ENCODE data around the gene VPREB1.
"Not testable (repeated sequence)": the region's sequence is repeated elsewhere in the genome, so short reads cannot be mapped to it uniquely, and the experiment has no call there.

The VPREB1 gene, protein sequence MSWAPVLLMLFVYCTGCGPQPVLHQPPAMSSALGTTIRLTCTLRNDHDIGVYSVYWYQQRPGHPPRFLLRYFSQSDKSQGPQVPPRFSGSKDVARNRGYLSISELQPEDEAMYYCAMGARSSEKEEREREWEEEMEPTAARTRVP

DNA sequence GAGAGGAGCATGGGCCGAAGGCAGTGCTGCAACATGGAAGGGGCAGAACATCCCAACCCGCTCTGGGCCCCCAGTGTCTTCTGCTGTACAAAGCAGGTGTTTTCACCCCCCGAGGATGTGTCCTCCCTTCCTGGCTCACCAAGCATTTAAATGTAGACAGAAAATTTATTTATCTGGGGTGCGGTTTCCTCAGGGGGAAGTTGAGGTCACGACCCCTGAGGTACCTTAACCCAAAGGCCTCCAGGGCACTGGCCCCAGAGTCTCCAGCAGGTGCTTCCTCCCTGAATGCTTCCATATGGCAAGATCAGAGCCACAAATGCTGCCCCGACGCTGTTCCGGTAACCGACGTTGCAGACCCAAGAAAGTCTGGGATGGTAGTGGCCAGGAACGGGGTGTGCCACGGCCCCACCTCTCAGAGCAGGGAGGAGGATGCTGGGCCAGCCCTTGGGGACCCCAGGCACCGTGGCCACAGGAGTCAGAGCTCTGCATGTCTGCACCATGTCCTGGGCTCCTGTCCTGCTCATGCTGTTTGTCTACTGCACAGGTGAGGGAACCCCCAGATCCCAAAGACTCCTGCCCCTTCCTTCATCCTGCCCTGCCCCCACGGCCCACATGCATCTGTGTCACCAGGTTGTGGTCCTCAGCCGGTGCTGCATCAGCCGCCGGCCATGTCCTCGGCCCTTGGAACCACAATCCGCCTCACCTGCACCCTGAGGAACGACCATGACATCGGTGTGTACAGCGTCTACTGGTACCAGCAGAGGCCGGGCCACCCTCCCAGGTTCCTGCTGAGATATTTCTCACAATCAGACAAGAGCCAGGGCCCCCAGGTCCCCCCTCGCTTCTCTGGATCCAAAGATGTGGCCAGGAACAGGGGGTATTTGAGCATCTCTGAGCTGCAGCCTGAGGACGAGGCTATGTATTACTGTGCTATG, at the start of gene VPREB1:
Gene VPREB1, plus strand, starts transcription at position 471 of the 935 bp plus-strand sequence. Its CDS starts 28 bp downstream, at position 499.
- no peak for DNase-seq

DNA sequence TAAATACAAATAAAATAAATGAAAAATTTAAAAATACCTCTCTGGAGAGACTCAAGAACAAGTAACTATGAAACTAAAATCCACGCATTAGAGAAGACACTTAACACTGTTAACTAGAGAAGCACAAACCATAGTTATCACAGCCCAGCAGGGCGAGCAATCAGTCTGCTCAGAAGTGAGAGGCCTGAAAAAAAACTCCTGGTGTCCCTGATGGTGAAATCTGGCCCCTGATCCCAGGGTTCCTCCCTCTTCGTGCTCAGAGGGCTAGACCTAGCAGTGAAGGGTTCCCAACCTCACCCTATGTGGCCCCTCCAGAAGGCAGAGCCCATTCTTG, 49.7 kb upstream of the VPREB1 start:
- no peak for DNase-seq

DNA sequence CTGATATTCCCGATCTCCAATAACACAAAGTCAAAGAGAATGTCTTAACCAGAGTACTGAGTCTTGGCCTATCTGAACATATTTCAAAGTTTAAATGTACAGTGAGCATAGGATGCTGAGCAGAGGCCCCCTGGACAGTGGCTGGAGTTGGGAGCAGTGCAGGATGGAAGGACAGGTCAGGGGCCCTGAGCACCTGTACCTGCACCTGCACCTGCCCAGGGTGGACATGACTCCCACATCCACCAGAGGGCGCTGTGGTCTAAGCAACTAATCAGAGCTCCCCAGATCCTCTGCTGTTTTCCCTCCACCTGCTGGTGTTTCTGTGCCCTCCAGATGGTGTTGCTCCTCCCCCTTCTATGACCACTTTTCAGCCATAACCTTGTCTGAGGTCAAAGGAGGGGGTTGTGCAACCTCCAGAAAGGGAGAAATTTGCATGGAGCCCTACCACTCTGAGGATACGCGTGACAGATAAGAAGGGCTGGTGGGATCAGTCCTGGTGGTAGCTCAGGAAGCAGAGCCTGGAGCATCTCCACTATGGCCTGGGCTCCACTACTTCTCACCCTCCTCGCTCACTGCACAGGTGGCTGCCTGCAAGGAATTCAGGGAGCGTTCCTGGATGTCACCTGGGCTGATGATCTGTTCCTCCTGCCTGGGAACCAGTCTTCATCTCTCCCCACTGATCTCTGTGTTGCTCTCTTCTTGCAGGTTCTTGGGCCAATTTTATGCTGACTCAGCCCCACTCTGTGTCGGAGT, 49.1 kb upstream of the VPREB1 start:
- DNase-seq, result no peak

DNA sequence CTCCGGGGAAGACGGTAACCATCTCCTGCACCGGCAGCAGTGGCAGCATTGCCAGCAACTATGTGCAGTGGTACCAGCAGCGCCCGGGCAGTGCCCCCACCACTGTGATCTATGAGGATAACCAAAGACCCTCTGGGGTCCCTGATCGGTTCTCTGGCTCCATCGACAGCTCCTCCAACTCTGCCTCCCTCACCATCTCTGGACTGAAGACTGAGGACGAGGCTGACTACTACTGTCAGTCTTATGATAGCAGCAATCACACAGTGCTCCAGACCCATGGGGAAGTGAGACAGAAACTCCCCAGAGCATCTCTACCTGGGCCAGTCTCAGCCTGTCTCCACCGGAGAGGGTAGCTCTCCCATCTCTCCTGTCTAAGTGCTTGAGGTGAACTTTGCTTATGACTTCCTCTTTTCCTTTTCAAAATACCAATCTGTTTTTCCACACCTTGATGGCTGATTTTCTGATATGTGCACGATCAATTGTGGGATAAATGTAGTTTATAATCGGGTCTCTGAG, 48.5 kb upstream of the VPREB1 start:
- DNase-seq, result no peak

DNA sequence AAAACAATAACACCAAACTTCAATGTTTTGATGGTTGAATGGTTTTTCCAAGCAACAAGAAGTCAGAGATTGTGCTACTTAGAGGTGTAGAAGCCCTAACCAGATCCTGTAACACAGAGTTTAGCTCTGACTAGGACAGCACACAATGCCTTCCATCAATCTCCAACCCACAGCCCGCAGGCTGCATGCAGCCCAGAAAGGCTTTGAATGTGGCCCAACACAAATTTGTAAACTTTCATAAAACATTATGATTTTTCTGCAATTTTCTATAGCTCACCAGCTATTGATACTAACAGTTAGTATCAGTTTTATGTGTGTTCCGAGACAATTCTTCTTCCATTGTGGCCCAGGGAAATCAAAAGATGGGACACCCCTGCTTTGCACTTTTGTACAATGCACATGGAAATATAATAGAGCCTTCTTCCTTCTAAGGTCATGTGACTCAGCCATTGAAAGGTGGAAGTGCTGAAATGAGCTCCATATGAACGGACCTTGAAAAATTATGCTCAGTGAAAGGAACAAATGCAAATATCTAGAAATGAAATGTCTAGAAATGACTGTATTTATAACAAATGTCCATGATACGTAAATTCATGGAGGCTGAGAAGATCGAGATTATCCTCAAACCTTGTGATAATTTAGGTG, 47.6 kb upstream of the VPREB1 start:
- no peak for DNase-seq

DNA sequence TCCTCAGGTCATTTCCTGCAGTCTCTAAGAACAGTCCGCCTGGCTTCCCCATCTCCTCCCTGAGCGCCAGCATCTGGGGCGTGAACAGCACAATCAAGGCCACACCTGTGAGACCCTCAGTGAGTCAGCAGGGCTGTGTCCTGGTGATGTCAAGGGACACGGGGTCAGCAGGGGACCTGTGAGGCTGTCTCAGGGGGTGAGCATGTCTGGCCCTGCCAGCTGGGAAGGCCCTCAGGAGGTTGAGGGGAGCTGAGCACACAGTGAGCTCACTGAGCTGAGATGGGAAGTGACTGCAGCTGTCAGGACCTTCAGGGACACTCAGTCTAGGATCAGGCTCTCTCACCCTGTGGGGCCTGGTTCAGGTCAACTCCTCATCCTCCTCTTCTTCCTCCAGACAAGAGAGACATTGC, 46.6 kb upstream of the VPREB1 start:
- no peak for DNase-seq

DNA sequence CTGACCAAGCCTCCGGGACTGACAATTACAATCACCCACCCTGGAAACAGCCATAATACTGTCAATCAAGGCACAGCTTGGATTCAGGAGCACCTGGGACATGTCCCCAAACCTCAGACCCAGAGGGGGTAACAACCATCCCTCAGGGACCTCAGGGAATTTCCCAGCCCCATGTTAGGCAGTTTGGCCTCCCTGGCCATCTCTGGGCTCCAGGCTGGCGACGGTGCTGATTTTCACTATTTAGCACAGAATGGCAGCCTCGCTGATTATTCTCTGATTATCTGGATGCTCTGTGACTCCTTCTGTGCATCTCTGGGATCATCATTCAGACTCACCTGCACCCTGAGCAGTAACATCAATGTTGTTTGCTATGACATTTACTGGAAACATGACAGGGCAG, 45.8 kb upstream of the VPREB1 start:
- no peak for DNase-seq

DNA sequence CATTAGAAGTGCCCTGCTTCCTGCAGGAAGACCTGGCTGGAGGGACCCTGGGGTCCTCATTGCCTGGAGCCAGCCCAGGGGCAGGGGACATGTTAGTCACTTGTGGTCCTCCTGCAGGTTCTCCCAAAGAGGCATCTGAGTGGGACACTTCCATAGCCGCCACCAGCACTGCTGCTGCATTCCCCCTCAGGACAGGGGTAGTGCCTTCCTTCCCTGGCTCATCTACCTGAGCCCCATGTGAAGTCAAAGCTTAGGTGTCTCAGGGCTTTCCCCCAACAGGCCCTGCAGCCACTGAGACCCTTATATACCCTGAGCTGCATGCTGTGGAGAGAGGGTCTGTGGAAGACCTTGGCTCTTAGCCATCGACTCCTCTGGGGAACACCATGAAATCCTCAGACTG, 45.0 kb upstream of the VPREB1 start:
- DNase-seq, result no peak

DNA sequence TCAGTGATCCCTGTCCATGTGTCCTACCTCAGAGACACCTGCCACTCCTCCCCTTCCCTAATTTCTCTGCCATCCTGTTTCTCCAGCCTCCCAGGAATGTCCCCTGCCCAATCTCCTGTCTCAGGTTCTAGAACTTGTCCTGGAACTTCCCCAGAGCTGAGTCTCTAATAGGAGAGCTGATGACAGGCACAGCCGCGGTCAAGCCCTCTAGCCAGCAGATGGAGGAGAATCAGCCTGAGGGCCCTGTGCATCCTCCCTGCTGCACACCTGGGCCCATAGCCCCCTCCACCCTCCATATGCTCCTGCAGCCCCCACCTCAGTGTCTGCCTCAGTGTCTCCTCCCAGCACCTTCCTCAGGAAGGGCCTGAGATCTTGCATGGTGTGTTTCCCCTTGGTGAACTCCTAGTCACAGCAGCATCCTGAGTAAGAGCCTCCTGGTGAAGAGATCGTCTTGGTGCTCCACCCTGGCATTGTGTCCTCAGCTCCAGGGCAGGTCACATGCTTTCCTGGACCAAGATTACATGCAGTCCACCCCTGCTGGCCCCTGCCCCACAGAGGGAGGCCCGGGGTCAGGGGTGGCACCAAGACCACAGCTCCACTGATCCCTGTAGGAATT, 43.9 kb upstream of the VPREB1 start:
- DNase-seq, result no peak

DNA sequence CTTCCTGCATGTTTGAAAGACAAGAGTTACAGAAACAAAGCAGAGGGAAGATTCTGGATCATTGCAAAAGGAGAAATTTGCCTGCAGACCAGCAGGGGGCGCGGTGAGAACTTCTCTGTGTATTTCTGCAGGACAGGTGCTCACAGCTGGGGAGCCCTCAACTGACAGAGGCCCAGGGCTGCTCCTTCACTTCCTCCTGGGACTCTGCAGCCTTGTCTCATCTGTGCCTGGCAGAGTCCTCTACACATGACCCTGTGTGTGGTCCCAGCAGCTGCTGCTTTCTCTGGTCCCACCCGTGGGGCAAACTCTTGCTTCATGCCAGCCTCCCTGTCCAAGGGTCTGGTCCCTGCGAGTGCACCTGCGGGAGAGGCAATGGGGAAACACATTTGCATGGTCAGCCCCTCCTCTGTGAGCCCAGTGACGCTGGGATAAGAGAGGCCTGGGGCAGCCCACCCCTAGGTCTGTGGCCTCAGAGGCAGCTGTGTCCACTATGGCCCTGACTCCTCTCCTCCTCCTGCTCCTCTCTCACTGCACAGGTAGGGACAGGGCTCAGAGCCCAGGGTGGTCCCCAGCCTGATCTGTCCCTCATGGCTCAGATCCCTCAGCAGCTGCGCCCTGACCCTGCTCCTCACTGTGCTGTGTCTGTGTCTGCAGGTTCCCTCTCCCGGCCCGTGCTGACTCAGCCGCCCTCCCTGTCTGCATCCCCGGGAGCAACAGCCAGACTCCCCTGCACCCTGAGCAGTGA, 43.2 kb upstream of the VPREB1 start:
- no peak for DNase-seq

DNA sequence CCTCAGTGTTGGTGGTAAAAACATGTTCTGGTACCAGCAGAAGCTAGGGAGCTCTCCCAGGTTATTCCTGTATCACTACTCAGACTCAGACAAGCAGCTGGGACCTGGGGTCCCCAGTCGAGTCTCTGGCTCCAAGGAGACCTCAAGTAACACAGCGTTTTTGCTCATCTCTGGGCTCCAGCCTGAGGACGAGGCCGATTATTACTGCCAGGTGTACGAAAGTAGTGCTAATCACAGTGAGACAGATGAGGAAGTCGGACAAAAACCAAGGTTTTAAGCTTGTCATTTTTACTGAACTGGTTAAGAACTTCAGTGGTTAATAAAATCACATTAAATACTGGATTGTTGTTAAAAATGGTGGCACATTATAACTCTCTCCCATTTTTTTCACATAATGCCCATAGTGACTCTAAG, 42.6 kb upstream of the VPREB1 start:
- no peak for DNase-seq

DNA sequence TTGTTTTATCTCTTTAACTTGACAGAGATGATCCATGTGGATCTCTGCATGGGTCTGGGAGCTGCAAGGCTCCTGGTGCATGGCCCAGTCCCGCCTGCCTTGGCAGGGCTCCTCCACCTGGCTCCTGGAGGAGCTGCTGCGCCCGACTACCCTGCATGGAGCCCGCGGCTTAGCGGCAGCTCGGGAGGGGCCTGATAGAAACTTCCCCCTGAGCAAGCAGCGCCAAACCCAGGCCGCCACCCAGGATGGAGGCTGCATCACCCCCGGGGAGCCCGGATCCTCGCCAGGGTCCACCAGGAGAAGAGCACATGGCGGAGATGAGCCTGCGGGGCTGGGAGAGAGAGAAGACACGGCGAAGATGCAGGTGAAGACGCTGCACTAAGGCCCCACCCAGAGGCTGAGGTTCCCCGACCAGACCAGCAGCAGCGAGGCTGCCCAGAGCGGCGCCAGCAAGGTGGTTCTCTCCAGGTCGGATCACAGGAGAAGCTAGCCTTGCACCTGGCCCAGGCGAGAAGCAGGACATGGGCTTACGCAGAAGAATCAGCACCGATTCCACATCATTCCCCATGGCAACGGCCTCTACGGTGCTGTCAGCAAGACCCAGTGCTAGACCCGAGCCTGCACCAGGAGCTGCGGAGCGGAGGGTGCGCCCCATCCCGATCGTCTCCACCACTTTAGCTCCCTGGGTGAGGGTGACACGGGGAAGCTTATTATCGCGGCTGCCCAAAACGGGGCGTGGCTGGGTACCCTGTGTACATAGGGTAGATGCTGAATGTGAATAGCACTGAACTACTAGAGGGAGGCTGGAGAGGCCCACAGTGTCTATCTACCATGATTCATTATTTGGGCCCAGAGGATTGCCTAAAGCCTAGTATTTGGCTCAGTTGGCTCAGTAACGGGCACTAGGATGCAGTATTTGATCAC, 41.3 kb upstream of the VPREB1 start:
- DNase-seq, result no peak

DNA sequence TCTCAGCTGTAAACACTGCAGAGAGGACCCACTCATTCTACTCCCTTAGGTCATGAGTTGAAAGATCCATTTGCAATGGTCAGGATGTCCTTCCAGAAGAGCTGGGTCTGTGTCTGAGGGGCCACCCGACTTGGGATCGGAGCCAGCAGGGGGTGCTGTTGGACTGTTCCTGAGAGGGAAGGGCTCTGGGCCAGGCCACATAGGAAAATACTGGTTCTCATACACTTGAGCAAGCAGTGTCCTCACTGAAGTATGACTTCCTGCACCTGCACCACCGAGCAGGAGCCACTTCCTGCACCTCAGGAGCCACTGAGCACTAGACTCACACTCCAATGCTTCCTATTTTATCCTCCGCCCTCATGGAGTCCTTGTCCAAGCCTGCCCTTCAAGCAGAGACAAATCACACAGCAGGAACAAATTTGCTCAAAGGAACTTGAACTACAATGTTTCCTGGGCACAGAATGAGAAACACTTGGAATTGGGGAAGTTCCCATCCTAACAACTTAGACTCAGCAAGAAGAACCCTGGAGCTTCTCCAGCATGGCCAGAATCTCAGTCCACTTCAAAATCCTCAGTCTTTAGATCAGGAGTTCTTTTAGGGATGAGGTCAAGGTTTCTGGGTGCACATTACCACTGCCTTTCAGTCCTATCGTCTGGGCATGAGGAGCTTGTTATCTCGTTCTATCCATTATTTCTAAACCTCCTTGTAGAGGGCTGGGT, 36.6 kb upstream of the VPREB1 start:
- peak; percentile 70 for DNase-seq

DNA sequence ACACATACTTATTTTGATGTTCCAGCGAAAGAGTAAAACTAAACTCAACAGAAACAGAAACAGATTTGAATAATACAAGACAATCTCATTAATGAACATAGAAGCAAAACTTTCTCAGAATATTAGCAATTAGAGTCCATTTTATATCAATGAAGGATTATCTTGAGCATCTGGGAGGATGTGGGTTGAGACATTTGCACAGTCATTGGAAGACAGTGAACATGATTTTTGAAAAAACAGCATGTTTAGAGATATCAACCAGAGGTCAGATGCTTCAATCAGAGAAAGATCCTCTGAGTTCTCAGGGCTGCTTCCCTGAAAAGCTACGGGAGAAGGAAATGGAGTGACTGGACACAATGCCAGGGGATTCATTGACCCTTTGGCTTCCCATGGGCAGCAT, 35.9 kb upstream of the VPREB1 start:
- no peak for DNase-seq

DNA sequence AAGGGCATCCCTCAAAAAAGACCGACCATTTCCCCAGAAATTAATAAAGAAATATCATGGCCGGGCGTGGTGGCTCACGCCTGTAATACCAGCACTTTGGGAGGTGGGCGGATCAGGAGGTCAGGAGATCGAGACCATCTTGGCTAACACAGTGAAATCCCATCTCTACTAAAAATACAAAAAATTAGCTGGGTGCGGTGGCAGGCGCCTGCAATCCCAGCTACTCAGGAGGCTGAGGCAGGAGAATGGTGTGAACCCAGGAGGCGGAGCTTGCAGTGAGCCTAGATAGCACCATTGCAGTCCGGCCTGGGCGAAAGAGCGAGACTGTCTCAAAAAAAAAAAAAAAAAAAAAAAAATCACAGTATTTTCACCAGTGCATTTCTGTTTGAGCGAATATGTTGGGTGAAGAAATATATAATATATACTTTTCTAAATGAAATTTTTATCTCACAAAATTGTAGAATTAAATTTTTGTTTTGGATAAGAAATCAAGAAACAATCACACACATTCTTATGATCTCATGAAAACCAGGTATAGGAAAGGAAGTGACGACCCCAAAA, 35.4 kb upstream of the VPREB1 start:
- DNase-seq, result not testable (repeated sequence)

DNA sequence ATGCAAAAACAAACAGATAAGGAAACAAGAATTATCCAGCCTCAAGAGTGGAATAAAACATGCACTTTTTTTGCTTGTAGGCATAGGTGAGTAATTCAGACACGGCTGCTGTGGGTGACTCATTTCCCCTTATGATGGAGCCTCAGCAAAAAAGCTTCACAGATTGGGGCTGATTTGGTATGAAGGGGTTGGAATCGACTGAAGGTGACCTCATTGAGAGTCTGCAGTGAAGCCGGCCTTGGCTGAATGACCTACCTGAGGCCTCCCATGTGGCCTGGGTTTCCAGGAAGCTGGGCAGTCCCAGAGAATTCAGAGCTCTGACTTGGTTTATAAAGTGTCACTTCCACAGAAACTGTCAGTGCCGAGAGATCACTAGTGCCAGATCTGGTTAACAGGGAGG, 34.2 kb upstream of the VPREB1 start:
- DNase-seq, result no peak

DNA sequence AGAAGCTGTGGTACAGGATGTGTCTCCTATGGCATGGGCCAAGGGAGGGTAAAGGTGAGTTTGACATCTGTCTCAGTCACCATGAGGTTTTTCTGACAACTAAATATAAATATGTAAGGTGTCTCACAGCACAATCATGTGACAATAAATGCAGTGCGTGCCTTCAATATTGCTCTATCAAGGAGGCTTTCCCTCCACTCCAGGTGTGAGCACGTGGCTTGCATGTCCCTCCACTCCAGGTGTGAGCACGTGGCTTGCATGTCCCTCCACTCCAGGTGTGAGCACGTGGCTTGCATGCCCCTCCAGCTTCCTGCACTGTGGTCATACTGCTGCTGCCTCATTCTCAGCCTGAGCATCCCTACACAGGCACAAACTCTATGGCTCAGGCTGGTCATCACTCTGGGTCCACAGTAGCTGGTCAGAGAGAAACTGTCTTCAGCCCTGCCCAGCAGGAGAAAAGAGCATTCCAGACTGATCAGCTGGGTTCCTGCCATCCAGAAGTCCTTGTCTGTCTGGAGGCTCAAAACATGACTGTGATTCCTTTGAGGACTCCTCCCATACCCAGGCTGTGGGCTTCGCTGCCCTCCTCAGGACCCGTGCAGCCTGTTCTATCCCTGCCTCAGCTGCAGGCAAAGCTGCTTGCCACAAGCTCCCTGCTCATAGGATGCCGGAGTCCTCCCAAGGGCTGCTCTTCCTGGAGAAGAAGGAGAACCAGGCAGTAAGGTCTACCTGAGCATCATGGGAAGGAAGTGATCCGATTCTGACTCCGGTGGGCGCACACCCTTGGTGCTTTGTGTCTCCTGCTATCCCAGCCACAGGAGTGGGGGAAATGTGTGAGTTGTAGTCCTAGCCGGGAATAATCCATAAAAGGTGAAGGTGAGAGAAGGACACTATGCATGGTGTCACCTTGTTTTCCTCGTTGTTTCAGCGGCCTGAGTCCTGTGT, 33.4 kb upstream of the VPREB1 start:
- no peak for DNase-seq

DNA sequence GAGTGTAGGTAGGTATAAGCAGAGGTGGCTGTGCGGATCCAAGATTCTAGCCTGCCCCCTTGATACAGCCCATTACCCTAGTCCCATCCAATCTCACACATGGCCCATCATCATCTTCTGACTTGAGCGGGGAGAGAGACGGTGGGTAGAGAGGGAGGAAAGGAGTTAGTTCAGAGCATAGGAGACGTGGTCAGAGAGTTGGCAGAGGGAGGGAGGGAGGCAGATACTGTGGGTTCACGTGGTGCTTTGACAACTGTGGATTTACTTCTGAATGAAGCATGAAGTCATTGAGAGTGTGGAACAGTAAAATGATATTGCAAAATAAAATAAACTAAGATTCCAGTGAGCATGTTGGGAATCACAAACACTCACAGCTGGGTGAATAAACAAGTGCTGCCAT, 31.4 kb upstream of the VPREB1 start:
- DNase-seq, result no peak

Data from GDM1 (cell line).